WTC11 (cell line): ENCODE measurements around the gene SPRY1. TPM values are rescaled to one million over a fixed set of nuclear protein-coding genes. Genes with fewer than 3 reads are reported as not detected.

Experiments
- ATAC-seq: fragments of 200-7000 bp; cut with Tn5 transposase; 2 replicates; pipeline ENCODE4 v1.10.0; 2021; ENCODE audit warnings: mild to moderate bottlenecking, moderate library complexity
- CTCF ChIA-PET: fragments of 300-600 bp; sonication (Branson Sonifier 250); formaldehyde crosslinking; loops from one replicate; lab custom pipeline; 2021; ENCODE audit warnings: antibody characterized with exemption; lab: Charles Lee
- POLR2A ChIA-PET: fragments of 350-600 bp; sonication (Branson Sonifier 250); formaldehyde crosslinking; loops from one replicate; lab custom pipeline; 2021; ENCODE audit warnings: antibody characterized with exemption; lab: Charles Lee
- DNase-seq: peaks from one replicate; pipeline ENCODE4 v3.0.0; 2021; ENCODE audit warnings: low spot score
- H3K27ac Mint-ChIP-seq: 2 replicates; pipeline ENCODE4 v1.8.0; 2021; ENCODE audit warnings: mixed read lengths
- H3K27me3 Mint-ChIP-seq: 2 replicates; pipeline ENCODE4 v1.8.0; 2021; ENCODE audit warnings: low read depth, mild to moderate bottlenecking, moderate library complexity, mixed read lengths
- H3K36me3 Mint-ChIP-seq: 2 replicates; pipeline ENCODE4 v1.8.0; 2021; ENCODE audit warnings: mixed read lengths
- H3K4me1 Mint-ChIP-seq: 2 replicates; pipeline ENCODE4 v1.8.0; 2022; ENCODE audit warnings: mixed read lengths
- H3K4me3 Mint-ChIP-seq: 2 replicates; pipeline ENCODE4 v1.8.0; 2021; ENCODE audit warnings: mild to moderate bottlenecking, moderate library complexity, mixed read lengths
- H3K9me3 Mint-ChIP-seq: 2 replicates; pipeline ENCODE4 v1.8.0; 2021; ENCODE audit warnings: mixed read lengths
- ATF2 ChIP-seq: sonication (generic); formaldehyde crosslinking; IDR thresholded peaks from 2 replicates; pipeline ENCODE4 v1.8.1; 2022; ENCODE audit warnings: low read depth, missing genetic modification reagents, borderline replicate concordance
- CBFB ChIP-seq: sonication (generic); formaldehyde crosslinking; IDR thresholded peaks from 2 replicates; pipeline ENCODE4 v1.8.1; 2022; ENCODE audit warnings: mild to moderate bottlenecking, low read depth, missing genetic modification reagents
- E2F4 ChIP-seq: sonication (generic); formaldehyde crosslinking; IDR thresholded peaks from 2 replicates; pipeline ENCODE4 v1.8.1; 2022; ENCODE audit warnings: low read depth, mild to moderate bottlenecking, moderate library complexity, missing genetic modification reagents, borderline replicate concordance
- E2F5 ChIP-seq: sonication (generic); formaldehyde crosslinking; IDR thresholded peaks from 2 replicates; pipeline ENCODE4 v1.8.1; 2022; ENCODE audit warnings: mild to moderate bottlenecking, moderate library complexity, missing genetic modification reagents
- ETV6 ChIP-seq: sonication (generic); formaldehyde crosslinking; IDR thresholded peaks from 2 replicates; pipeline ENCODE4 v1.8.1; 2022; ENCODE audit warnings: mild to moderate bottlenecking, missing genetic modification reagents
- FOXJ3 ChIP-seq: sonication (generic); formaldehyde crosslinking; IDR thresholded peaks from 2 replicates; pipeline ENCODE4 v1.9.0; 2021; ENCODE audit warnings: missing genetic modification reagents, mild to moderate bottlenecking, borderline replicate concordance
- FOXP1 ChIP-seq: sonication (generic); formaldehyde crosslinking; IDR thresholded peaks from 2 replicates; pipeline ENCODE4 v1.8.0; 2022; ENCODE audit warnings: missing genetic modification reagents, mild to moderate bottlenecking, moderate library complexity, borderline replicate concordance
- IRF1 ChIP-seq: sonication (generic); formaldehyde crosslinking; IDR thresholded peaks from 2 replicates; pipeline ENCODE4 v1.8.0; 2023; ENCODE audit warnings: missing genetic modification reagents
- NFE2L1 ChIP-seq: sonication (generic); formaldehyde crosslinking; IDR thresholded peaks from 2 replicates; pipeline ENCODE4 v1.8.1; 2023; ENCODE audit warnings: missing genetic modification reagents
- NR3C1 ChIP-seq: sonication (generic); formaldehyde crosslinking; conservative IDR thresholded peaks from 2 replicates; pipeline ENCODE4 v1.8.1; 2023; ENCODE audit warnings: low read depth, mild to moderate bottlenecking, missing genetic modification reagents
- OVOL2 ChIP-seq: fragments of 250-450 bp; sonication (Bioruptor Pico); IDR thresholded peaks from 2 replicates; pipeline ENCODE4 v1.9.0; 2021; ENCODE audit warnings: mild to moderate bottlenecking, borderline replicate concordance
- USF2 ChIP-seq: sonication (generic); formaldehyde crosslinking; IDR thresholded peaks from 2 replicates; pipeline ENCODE4 v1.8.1; 2023; ENCODE audit warnings: mild to moderate bottlenecking, missing genetic modification reagents, moderate library complexity
- ZNF138 ChIP-seq: sonication (generic); formaldehyde crosslinking; conservative IDR thresholded peaks from 2 replicates; pipeline ENCODE4 v1.8.1; 2022; ENCODE audit warnings: mild to moderate bottlenecking, moderate library complexity, missing genetic modification reagents
- ZNF281 ChIP-seq: sonication (generic); formaldehyde crosslinking; IDR thresholded peaks from 2 replicates; pipeline ENCODE4 v1.8.0; 2023; ENCODE audit warnings: mild to moderate bottlenecking, missing genetic modification reagents
- ZNF317 ChIP-seq: sonication (generic); formaldehyde crosslinking; IDR thresholded peaks from 2 replicates; pipeline ENCODE4 v1.8.1; 2023; ENCODE audit warnings: low read depth, mild to moderate bottlenecking, moderate library complexity, missing genetic modification reagents, borderline replicate concordance
- ZNF512 ChIP-seq: sonication (generic); formaldehyde crosslinking; IDR thresholded peaks from 2 replicates; pipeline ENCODE4 v1.8.1; 2022; ENCODE audit warnings: missing genetic modification reagents, borderline replicate concordance
- ZNF532 ChIP-seq: fragments of 250-450 bp; sonication (Bioruptor Pico); IDR thresholded peaks from 2 replicates; pipeline ENCODE4 v1.9.0; 2021; ENCODE audit warnings: mild to moderate bottlenecking, borderline replicate concordance
- total RNA-seq: library from RNA; stranded (reverse); gene quantifications from 3 replicates; pipeline ENCODE4 v1.2.3, GENCODE V29; 2021

The SPRY1 gene
- total RNA-seq, 1 experiment from 2014 or later = 107 TPM

GRCh38 chr4:123401271-123402120 lies 4.9 kb downstream of the SPRY1 start:
- DNase-seq = no peak
- Mint-ChIP-seq H3K4me3 (peak overlapping the region; percentile 93), H3K4me1 (peaks cover 59% of the 10 kb centered on the region), H3K27ac (peak overlapping the region; percentile 81)
- ATAC-seq = no peak
- CTCF ChIA-PET = interaction anchor here (1.0 kb wide), 1 partner anchor 12 kb away, joined by 3 read pairs; no protein-coding TSS in a partner anchor
- TF ChIP-seq ZNF138 (CRISPR knock-in tag) (no peak), ETV6 (CRISPR knock-in tag) (no peak), ZNF281 (CRISPR knock-in tag) (no peak), ZNF512 (CRISPR knock-in tag) (no peak), E2F4 (CRISPR knock-in tag) (no peak), IRF1 (CRISPR knock-in tag) (no peak), FOXP1 (no peak), E2F5 (CRISPR knock-in tag) (no peak), OVOL2 (CRISPR knock-in tag) (no peak), FOXJ3 (CRISPR knock-in tag) (no peak), NFE2L1 (CRISPR knock-in tag) (no peak), CBFB (CRISPR knock-in tag) (no peak), ATF2 (CRISPR knock-in tag) (no peak), ZNF532 (CRISPR knock-in tag) (no peak), USF2 (CRISPR knock-in tag) (no peak), NR3C1 (no peak), ZNF317 (CRISPR knock-in tag) (no peak)
- TF ChIP-seq, all 79 proteins: peak for 0
- Mint-ChIP-seq H3K9me3 (no peaks in the 10 kb centered on the region), H3K36me3 (peaks cover 52% of the 10 kb centered on the region), H3K27me3 (no peaks in the 10 kb centered on the region)
- POLR2A ChIA-PET = no interaction called here
